K562 (cell line): ENCODE data around the gene ELAC2.

Experiments used
- CTCF ChIP-seq, 3 experiments: IDR thresholded peaks in 2 of 3; conservative IDR thresholded peaks in 1 of 3; 2 replicates each; pipeline ENCODE4 v1.5.1; 2011 to 2012; ENCODE audit warnings: low read length in 3 of 3, mild to moderate bottlenecking in 3 of 3, control low read depth in 2 of 3, improper control_type of control experiment in 1 of 3, inconsistent platforms in 1 of 3, low read depth in 1 of 3, mixed read lengths in 1 of 3, moderate library complexity in 1 of 3; ENCODE audit not compliant: insufficient read depth in 2 of 3
- MTF1 ChIP-seq: fragments of 250-450 bp; sonication (Bioruptor Pico); IDR thresholded peaks from 2 replicates; pipeline ENCODE4 v1.9.0; 2021; ENCODE audit warnings: moderate library complexity, mild to moderate bottlenecking, inconsistent platforms, borderline replicate concordance
- POLR2A ChIP-seq: fragments of 450-650 bp; conservative IDR thresholded peaks from 2 replicates; pipeline ENCODE4 v1.6.1; 2016
- SMARCE1 ChIP-seq: fragments of 450-650 bp; IDR thresholded peaks from 2 replicates; pipeline ENCODE4 v1.7.1; 2016; ENCODE audit warnings: mild to moderate bottlenecking

DNA sequence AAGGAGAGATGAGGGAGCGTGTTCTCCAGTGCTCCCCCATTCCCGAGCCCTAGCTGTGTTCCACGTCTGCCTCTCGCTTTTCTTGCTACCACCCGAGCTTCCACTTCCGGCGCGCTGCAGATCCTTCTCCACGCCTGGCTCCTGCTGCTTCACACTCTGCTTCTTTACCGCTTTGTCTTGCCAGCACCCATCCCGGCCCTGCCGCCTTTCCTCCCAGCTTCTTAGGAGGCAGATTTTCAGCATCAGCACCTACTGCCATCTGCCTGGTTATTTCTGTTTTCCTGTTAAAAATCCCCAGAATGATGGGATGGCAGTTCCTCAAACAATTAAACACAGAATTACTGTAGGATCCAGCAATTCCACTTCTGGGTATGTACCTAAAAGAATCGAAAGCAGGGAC is 64.7 kb downstream of the ELAC2 start:
- TF ChIP-seq POLR2A (no peak), SMARCE1 (no peak), MTF1 (CRISPR knock-in tag) (no peak), CTCF (IDR thresholded peaks at IDR 0.05 in 2 of 3, conservative IDR thresholded peaks at IDR 0.05 in 1 of 3; ENCODE audit: insufficient read depth in 2 of 3, low read depth in 1 of 3, low read length in 3 of 3) (no peak)
